GM12872 (cell line): ENCODE measurements around the gene HEXA.

Source experiments
- CTCF ChIP-seq: IDR thresholded peaks from 3 replicates; pipeline ENCODE4 v1.5.1; 2011; ENCODE audit warnings: low read depth, mild to moderate bottlenecking, low read length, moderate library complexity; ENCODE audit not compliant: insufficient read depth

The HEXA gene

GRCh38 chr15:72368899-72369298 lies 6.9 kb downstream of the HEXA start:
- no peak for TF ChIP-seq CTCF

GRCh38 chr15:72368325-72368724 lies 7.5 kb downstream of the HEXA start:
- no peak for TF ChIP-seq CTCF

- no peak for TF ChIP-seq CTCF
Measured at GRCh38 chr15:72365844-72366243, 10.0 kb downstream of the HEXA start.

GRCh38 chr15:72361176-72361575 lies 14.6 kb downstream of the HEXA start:
- no peak for TF ChIP-seq CTCF

- no peak for TF ChIP-seq CTCF
Measured at GRCh38 chr15:72358650-72359171, 17.1 kb downstream of the HEXA start.

- TF ChIP-seq CTCF: no peak
Measured at GRCh38 chr15:72358121-72358520, 17.7 kb downstream of the HEXA start.

GRCh38 chr15:72354496-72354895 lies 21.3 kb downstream of the HEXA start:
- no peak for TF ChIP-seq CTCF

GRCh38 chr15:72353266-72353665 lies 22.5 kb downstream of the HEXA start:
- no peak for TF ChIP-seq CTCF
